Endometrial microvascular endothelial cells (primary cell): Measurements from ENCODE around the gene TATDN2. TPM values are rescaled to one million over a fixed set of nuclear protein-coding genes. Genes with fewer than 3 reads are reported as not detected.

ENCODE experiments used
- in situ Hi-C: cut with HindIII; loops from 2 replicates; pipeline ENCODE4 v1.10.0; 2017; ENCODE audit warnings: low sequenced_read_pairs, low pct_unique_long_range_greater_than_20kb; ENCODE audit errors: inconsistent ontology term
- total RNA-seq: library from RNA; depleted of rRNA; stranded (reverse); fragments of >200 nt; gene quantifications from one replicate; pipeline ENCODE4 v1.2.3, GENCODE V29; 2015; ENCODE audit errors: inconsistent ontology term

TATDN2 gene
- total RNA-seq, 1 donor from 2014 or later, result 20.3 TPM

DNA sequence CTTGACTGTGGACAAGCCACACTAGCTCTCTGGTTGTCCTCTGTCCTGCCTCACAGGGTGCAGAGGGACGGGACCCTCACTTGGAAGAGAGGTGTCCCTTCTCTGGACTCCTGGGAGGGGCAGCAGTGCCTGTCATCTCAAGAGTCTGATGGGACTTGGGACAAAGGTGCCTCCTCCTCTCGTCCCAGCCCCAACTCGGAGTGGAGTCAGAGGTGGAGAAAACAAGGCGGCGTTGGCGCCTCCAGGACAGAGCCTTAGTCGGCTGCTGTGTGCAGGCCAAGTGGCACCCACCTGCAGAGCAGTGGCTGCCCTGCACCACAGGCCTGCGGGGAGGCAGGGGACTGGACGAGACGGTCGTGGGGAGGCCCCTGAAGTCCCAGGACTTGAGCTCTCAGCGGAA lies 82.1 kb downstream of the TATDN2 start:
- in situ Hi-C loops, result no loop called here

Other genes with a start within 250 kb of the TATDN2 start
- gene FANCD2, start 222.0 kb upstream of the TATDN2 start, total RNA-seq, result 71.3 TPM
- not detected for gene FANCD2OS, start 140.2 kb upstream of the TATDN2 start, total RNA-seq
- gene BRK1, start 132.8 kb upstream of the TATDN2 start, total RNA-seq, result 140 TPM
- gene VHL, start 106.7 kb upstream of the TATDN2 start, total RNA-seq, result 34.2 TPM
- gene IRAK2, start 83.5 kb upstream of the TATDN2 start, total RNA-seq, result 25.6 TPM
- gene GHRL, start 44.5 kb downstream of the TATDN2 start, total RNA-seq, result not detected
- 224 TPM for gene SEC13, start 72.7 kb downstream of the TATDN2 start, total RNA-seq